Astrocyte of the hippocampus (primary cell): Measurements from ENCODE around the gene LRRC8E.
A peak's percentile ranks its signal among the peaks of the same experiment; 100 is the strongest.

ENCODE experiments used
- DNase-seq: peaks from one replicate; pipeline ENCODE4 v3.0.0; 2011; ENCODE audit warnings: low read depth, low spot score

The LRRC8E gene

DNA sequence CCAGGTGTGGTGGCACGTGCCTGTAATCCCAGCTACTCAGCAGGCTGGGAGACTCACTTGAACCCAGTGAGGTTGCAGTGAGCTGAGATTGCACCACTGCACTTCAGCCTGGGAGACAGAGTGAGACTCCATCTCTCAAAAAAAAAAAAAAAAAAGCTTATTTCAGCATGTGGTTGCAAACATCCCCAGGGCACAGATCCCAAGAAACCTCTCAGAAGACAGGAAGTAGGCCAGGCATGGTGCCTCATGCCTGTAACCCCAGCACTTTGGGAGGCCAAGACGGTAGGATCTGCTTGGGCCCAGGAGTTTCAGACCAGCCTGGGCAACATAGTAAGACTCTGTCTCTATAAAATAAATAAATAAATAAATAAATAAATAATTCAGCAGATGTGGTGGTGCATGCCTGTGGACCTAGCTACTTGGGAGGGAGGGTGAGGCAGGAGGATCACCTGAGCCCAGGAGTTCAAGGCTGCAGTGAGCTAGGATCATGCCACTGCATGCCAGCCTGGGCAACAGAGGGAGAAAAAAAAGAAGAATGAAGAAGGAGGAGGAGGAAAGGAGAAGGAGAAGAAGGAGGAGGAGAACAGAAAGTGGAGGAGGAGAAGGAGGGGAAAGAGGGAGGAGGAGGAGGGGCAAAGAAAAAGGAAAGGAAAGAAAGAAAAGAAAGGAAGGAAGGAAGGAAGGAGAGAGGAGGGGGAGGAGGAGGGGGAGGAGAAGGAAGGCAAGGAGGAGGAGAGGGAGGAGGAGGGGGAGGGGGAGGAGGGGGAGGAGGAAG is 4.3 kb upstream of the LRRC8E start:
- no peak for DNase-seq

DNA sequence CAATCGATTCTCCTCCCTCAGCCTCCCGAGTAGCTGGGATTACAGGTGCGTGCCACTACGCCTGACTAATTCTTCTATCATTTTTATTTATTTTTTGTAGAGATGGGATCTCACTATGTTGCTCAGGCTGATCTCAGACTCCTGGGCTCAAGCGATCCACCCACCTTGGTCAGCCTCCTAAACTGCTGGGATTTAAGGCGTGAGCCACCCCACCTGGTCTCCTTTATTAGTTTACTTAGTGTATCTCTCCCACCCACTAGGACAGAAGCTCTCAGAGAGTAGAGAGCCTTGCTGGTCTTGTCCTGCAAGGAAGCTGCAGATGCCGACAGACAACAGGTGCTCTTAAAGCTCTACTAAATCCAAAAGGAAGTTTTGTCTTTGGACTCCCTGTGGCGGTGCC is 2.5 kb upstream of the LRRC8E start:
- DNase-seq: no peak

DNA sequence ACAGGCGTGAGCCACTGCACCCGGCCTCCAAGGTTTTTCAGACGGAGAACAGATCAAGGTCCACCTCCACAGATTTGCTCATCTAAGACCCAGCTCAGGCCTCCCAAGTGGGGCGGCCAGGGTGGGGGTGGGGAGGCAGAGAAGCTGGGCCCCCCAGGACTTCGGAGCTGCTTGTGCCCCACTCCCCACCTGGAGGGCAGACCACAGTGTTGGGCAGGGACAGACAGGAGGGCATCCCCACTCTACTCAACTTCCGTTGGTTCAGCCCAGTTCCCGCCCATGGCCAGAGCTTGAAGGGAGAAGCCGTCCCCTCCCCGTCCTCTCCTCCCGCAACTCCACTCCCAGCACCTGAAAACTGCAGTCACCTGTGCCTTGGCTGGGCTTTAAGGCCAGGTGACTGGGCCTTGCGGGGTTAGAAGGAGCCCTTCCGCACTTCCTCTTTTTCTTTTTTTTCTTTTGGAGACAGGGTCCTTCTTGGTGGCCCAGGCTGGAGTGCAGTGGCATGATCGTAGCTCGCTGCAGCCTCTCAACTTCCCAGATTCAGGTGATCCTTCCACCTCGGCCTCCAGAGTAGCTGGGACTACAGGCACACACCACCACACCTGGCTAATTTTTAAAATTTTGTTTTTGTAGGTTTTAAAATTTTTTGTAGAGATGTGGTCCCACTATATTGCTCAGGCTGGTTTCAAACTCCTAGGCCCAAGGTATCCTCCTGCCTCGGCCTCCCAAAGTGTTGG is 734 bp upstream of the LRRC8E start:
- no peak for DNase-seq

DNA sequence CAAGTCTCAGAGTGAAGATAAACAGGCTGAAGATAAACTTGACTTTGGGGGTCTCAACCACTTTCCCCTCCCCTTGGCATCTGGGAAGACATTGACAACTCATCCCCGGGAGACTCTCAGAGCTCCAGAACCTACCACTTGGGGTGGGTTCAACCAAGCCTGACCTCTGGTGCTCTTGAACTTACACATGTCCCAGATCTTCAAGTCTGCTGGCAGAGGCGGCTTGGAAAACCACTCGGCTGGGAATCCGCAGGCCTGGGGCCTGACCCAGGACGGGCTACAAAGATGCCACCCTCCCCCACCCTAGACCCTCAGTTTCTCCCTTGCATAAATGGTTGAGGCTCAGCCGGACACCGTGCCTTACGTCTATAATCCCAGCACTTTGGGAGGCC is 512 bp downstream of the LRRC8E start:
- DNase-seq: no peak

DNA sequence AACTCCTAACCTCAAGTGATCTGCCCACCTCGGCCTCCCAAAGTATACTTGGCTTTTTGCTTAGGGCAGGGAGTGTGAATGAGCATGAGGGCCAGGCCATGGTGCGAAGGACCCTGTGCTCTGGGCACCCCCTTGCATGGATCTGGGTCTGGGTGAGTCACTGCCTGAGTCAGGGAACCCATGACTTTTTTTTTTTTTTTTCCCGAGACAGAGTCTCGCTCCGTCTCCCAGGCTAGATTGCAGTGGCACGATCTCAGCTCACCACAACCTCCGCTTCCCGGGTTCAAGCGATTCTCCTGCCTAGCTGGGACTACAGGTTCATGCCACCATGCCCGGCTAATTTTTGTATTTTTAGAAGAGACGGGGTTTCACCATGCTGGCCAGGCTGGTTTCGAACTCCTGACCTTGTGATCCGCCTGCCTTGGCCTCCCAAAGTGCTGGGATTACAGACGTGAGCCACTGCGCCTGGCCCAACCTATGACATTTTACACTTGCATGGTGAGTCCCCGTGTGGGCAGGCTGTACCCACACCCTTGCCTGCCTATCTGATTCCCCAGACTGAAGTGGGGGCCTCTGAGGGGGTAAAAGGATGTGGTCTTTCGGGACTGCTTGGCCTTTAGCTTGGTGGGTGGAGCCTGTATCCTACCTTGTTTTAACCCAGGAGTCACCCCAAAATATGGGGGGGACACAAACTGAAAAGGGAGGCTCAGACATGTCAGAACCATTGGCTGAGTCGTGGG is 5.2 kb downstream of the LRRC8E start:
- peak; percentile 76 for DNase-seq

DNA sequence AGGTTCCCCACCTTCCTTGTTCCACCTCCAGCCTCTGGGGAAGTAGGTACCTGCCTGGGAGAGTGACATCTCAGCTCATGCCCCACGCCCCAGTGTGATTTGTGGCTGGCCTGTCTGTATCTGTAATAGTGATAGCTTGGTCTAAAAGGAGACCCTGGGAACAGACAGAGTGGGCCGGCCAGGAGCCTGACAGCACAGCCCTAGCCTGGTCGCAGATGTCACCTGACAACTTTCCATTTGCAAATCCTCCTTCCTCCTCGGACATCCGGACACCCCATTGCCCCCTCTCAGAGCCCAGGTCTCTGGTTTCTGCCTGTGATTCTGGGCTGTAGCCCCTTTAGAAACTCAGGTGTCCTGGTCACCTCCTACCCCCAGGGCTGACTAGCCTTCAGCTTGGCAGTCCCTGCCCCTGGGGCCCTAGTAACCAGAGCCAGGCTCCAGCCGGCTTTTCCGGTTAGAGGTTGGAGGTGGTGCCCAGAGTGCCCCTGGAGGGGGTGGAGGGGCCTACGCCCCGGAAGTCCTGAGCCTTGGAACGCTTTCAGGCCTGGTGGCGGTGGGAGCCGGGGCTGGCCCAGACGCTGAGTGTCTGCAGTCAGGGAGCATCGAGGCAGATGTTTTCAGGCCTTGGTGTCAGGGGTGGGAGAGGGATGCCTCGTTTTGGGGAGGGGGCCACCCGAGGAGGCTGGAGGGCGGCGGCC is 6.5 kb downstream of the LRRC8E start:
- DNase-seq: no peak

DNA sequence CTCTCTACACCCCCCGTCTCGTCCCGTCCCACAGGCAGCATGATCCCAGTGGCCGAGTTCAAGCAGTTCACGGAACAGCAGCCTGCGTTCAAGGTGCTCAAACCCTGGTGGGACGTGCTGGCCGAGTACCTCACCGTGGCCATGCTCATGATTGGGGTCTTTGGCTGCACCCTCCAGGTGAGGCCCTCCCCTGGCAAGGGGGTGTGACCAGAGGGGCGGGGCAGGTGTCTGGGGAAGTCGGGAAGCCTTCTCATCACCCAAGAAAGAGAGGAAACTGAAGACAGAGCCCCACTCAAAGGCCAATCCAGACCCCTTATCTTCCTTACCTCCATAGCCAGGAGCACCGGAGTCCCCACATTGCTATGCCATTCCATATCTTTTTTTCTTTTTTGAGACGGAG is 7.3 kb downstream of the LRRC8E start:
- no peak for DNase-seq

DNA sequence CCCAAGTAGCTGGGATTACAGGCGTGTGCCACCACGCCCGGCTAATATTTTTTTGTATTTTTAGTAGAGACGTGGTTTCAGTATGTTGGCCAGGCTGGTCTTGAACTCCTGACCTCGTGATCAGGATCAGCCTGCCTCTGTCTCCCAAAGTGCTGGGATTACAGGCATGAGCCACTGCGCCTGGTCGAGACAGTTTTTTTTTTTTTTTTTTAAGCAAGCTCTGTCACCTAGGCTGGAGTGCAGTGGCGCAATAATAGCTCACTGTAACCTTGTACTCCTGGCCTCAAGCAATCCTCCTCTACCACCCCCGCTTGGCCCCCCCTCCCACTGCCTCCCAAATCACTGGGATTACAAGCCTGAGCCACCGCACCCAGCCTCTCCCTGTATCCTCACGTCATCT is 9.0 kb downstream of the LRRC8E start:
- DNase-seq: no peak

DNA sequence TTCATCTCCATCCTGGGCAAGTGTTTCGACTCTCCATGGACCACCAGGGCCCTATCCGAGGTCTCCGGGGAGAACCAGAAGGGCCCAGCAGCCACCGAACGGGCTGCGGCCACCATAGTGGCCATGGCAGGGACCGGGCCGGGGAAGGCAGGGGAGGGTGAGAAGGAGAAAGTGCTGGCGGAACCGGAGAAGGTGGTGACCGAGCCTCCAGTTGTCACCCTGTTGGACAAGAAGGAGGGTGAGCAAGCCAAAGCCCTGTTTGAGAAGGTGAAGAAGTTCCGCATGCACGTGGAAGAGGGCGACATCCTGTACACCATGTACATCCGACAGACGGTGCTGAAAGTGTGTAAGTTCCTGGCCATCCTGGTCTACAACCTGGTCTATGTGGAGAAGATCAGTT is 10.7 kb downstream of the LRRC8E start:
- DNase-seq: no peak

DNA sequence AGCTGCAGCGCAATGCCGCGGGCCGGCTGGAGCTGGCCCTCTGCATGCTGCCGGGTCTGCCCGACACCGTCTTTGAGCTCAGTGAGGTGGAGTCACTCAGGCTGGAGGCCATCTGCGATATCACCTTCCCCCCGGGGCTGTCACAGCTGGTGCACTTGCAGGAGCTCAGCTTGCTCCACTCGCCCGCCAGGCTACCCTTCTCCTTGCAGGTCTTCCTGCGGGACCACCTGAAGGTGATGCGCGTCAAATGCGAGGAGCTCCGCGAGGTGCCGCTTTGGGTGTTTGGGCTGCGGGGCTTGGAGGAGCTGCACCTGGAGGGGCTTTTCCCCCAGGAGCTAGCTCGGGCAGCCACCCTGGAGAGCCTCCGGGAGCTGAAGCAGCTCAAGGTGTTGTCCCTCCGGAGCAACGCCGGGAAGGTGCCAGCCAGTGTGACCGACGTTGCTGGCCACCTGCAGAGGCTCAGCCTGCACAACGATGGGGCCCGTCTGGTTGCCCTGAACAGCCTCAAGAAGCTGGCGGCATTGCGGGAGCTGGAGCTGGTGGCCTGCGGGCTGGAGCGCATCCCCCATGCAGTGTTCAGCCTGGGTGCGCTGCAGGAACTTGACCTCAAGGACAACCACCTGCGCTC is 11.6 kb downstream of the LRRC8E start:
- no peak for DNase-seq

DNA sequence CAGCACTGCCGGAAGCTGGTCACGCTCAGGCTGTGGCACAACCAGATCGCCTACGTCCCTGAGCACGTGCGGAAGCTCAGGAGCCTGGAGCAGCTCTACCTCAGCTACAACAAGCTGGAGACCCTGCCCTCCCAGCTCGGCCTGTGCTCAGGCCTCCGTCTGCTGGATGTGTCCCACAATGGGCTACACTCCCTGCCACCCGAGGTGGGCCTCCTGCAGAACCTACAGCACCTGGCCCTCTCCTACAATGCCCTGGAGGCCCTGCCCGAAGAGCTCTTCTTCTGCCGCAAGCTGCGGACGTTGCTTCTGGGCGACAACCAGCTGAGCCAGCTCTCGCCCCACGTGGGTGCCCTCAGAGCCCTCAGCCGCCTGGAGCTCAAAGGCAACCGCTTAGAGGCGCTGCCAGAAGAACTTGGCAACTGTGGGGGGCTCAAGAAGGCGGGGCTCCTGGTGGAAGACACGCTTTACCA is 12.1 kb downstream of the LRRC8E start:
- DNase-seq: no peak

DNA sequence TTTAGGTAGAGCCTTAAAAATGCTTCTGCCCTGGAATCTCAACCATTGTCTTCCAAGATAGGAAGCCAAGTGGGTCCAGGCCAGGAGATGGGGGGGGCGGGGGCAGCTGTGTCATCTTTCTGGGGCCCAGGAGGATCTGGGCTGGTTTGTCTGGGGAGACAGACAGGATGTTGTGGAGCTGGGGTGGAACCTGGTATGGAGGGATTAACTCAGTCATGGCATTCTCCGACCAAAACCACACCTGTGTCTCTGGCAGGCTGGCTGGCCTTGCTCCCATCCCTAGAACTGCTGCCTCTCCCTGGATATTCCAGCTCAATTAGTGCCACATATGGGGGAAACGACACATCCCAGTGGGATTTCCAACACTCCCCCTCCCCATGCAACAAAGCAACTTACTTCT is 12.6 kb downstream of the LRRC8E start:
- DNase-seq: no peak

DNA sequence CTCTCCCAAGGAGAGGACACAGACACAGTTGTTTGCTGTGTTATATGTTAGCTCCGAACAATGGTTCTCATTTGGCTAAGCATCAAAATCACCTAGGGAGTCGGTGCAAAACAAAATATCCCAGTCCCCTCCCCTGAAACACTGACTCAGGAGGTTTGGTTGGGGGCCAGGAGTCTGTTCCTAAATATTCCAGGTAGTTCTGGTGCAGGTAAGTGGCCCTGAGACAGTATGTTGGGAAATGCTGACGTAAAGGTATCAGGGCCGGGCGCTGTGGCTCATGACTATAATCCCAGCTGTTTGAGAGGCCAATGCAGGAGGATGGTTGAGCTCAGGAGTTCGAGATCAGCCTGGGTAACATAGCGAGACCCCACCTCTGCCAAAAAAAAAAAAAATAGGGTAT is 13.0 kb downstream of the LRRC8E start:
- DNase-seq: no peak

DNA sequence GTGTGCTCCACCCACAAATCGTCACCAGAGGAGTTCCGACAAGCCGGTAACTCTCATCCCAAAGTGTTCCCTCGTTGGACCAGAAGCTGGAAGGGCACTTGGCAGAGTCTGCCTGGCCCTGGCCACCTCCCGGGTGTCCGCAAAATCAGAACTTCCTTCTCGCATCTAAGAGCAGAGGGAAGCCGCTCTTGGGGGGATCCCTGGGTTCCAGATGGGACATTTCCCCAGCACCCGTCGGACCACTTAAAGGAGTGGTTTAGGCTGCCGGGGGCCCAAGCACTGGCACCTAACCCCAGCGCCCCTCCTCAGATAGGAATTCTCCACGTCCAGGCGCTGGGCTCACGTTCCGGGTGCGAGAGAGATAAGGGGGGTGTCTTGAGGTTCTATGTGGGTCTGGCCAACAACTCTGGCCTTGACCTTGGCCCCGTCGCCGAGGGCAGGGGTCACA is 14.5 kb downstream of the LRRC8E start:
- DNase-seq: no peak

DNA sequence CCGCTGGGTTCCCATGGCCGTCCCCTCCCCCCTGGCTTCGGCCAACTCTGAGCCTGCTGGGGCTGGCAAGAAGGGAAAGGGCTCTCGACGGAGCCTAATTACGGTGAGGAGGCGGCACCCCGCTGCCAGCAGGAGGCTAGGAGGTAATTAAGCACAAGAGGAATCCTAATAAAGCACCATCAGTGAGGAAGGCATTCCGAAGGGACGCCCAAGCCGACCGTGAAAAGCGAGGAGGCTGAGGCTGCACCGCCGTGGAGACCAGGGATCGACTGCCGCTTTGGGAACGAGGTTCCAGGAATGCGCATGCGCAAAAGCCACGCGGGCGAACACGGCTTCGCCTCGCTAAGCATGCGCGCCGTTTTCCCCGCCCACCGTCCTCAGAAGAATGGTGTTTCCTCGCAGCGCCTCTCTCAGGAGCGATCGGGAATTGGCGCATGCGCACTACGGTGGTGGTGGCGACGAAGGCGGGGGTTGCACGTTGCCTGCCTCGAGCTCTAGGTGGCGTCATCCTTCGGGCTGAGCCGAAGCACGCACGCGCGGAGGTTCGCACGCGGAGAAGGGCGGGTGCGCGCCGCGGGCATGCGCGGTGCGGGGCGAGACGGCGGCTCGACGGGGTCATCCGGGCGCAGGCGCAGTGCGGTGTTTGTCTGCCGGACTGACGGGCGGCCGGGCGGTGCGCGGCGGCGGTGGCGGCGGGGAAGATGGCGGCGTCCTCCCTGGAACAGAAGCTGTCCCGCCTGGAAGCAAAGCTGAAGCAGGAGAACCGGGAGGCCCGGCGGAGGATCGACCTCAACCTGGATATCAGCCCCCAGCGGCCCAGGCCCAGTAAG is 15.1 kb downstream of the LRRC8E start, which contains the start of gene MAP2K7:
Gene MAP2K7 (plus strand): TSS at position 634 of the 830 bp plus-strand sequence. CDS start 68 bp downstream, at position 702.
- peak; percentile 100 for DNase-seq

DNA sequence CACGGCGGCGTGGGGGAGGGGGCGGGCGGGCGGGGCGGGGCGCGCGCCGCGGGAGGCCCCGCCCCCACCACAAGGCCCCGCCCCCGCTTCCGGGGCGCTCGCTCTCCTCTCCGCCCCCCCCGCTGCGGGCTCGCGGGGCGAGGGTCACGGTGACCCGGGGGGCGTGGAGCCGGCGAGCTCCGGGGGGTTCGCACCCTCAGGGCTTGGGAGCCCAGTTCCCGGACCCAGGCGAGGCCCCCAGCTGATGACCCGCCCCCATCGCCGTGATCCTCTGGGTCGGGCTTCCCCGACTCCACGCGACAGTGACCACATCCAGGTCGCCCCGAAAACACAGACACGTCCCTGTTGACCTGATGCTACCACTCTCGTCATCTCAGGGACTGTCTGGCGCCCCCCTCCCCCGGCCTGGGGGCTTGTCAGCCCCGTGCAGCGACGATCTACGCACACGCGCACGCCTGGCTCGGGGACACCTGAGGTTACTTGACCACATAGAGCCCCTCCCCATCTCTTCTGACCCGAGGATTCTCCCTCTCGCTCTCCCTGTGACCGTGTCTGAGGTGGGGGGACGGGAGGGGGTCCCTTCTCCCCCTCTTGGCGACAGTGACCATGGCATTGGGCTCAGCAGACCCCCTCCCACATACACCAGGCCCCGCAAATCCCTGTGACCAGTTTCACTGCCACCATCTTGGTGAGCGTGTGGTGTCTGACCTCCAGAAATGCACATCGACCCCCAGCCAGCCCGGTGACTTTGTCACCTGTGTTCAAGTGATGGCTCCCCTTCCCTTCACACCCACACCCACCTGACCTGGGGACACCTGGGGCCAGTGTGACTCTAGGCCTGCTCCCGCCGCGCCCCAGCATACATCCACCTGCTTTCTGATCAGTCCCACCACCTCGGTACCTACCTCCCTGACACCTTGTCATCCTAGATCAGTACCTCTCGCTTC is 16.0 kb downstream of the LRRC8E start:
- no peak for DNase-seq

DNA sequence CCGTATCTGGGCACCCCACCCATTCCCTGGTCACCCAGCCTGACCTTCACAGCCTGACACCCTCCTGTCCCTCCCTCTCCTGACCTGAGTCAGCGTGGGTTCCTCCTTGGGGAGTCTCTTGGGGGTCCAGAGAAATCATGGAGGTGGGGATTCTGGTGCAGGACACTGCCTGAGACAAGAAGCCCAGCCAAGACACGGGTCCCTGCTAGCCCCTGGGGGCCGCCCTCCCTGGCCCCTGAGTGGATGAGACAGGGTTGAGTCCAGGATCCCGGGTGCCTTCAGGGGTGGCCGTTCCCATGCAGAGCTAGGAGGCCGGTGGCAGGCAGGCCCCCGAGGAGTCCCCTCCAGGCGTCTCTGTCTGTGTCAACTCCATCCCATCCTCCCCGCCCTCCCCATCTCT is 17.0 kb downstream of the LRRC8E start:
- DNase-seq: no peak

DNA sequence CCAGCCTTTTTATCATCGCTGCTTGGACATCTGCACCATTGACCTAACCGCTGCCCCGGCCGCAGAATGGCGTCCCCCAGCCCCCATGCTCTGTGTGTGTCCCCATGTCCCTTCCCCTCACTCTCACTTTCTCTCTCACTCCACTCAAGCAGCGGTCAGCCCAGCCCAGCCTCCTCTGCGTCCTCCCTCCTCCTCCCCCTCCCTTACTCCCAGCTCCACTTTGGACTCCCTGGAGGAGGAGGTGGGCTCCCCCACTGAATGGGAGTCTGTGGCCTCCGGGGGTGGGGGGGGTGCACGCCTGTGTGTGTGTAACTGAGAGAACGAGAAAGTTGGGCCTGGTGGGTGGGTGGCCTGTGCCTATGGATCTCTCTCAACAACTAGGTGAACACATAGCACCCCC is 17.5 kb downstream of the LRRC8E start:
- DNase-seq: no peak

DNA sequence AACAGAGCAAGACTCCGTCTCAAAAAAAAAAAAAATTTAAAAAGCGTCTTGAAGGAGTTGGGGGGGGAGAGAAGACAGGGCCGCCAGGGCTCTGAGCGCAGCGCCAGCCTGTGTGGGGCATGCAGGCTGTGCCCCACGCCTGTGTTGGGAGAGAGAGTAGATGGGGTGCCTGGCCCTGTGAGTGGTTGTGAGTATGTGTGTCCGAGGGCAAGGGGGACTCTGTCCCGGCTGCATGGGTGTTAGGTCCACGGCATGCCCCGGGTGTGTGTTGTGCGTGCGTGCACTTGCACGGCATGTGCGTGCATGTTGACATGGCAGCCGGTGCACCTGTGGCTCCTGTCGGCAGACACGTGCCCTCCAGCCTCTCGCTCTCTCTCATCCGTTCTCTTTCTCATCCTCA is 18.8 kb downstream of the LRRC8E start:
- DNase-seq: no peak
